GM18907 (cell line): ENCODE results near the gene GLIPR2.
A peak's percentile ranks its signal among the peaks of the same experiment; 100 is the strongest.
"Not testable (repeated sequence)": the region's sequence is repeated elsewhere in the genome, so short reads cannot be mapped to it uniquely, and the experiment has no call there.

ENCODE experiments used
- ATAC-seq: cut with Tn5 transposase; IDR thresholded peaks from one replicate; pipeline ENCODE4 v1.9.1; 2021; ENCODE audit warnings: mild to moderate bottlenecking, moderate library complexity; ENCODE audit not compliant: unreplicated experiment

Gene GLIPR2, protein sequence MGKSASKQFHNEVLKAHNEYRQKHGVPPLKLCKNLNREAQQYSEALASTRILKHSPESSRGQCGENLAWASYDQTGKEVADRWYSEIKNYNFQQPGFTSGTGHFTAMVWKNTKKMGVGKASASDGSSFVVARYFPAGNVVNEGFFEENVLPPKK

GRCh38 chr9:36136272-36136893, at the start of gene GLIPR2:
Gene GLIPR2, plus strand, starts transcription at chr9:36136733. Its CDS starts 46 bp downstream, at chr9:36136779.
- ATAC-seq: peak; percentile 92

GRCh38 chr9:36087054-36087453, 49.5 kb upstream of the GLIPR2 start:
- not testable (repeated sequence) for ATAC-seq

DNA sequence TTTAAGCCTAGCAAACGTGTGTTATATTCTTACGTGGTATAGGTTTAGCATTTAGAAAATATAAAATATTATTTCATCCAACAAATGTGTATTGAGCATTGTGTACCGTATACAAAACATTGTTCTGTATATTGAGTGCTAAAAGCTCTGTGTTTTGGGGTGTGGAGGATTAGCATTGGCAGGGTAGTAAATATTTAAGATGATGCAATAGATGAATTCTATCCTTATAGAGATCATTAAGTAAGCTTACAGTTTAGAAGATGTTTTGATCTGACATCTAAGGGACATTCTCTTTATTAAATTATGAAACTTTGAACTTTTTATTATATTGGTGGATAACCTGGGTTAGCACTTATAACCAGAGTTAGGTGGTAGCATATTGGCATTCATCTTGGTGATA, 48.5 kb upstream of the GLIPR2 start:
- ATAC-seq: no peak

DNA sequence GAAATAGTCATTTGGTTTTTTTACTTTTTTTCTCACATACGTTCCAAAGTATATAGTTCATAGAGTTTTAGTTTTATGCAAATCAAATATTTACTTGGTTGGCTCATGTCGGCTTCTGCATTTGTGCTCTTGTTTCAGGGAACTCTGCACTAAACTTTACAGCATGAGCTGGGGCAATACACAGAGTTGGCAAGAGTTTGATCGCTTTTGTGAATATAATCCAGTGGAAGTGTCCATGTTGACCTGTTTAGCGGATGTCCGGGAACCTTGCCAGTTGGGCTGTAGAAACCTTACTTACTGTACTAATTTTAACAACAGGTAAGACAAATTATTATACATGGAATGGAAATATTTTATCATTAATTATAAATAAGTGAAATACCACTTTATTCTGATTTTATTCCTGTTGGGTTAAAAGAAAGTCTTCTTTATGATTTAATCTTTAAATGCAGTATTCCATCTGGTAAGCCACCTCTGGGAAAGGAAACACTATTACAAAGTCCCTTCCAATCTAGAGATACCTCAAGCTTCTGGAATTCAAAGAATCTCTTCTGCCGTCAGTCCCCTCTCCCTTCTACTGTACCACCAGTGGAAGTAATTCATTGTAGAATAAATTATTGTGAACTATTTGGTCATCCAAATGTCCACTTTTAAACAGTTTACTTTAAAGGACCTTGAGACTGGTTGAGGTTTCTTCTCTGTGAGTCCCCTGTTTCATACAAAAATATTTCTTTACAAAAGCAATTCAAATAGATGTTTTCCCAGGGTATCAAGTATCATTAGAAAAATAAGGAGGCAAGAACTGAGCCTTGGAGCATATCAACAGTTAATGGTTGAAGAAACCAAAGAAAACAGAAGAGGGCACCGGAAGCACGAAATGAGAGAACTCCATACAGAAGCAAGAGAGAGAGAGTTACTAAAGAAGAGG, 45.2 kb upstream of the GLIPR2 start:
- ATAC-seq: no peak

- ATAC-seq: no peak
These were observed 44.5 kb upstream of the GLIPR2 start for GRCh38 chr9:36092014-36092413.

DNA sequence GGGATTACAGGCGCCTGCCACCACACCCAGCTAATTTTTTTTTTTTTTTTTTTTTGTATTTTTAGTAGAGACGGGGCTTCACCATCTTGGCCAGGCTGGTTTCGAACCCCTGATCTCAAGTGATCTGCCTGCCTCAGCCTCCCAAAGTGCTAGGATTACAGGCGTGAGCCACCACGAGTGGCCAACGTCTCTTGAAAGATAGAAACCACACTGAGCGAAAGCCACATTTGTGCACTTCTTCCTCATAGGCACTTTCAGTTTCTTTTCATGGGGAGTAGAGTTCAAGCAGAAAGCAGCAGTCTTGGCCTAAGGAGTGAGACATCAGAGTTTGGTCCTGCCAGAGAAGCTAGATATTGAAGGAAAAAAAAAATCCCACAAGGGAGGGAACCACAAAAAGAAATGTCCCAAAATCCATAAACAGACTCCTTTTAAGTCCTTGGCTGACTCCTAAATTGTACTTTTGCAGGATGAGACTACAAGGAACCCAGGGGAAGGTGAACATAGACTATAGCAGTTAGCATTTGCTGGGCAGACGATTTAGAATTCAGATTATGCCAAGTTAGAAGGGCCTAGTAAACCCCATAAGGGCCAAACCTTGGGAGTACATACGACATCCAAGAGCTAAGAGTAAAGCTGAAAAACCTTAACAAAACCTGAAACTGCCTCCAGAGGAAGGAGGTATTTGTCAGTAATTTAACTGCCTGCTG, 43.9 kb upstream of the GLIPR2 start:
- peak; percentile 90 for ATAC-seq

- ATAC-seq: no peak
These were observed 43.1 kb upstream of the GLIPR2 start for GRCh38 chr9:36093384-36093783.

- no peak for ATAC-seq
These were observed 36.8 kb upstream of the GLIPR2 start for GRCh38 chr9:36099718-36100117.

GRCh38 chr9:36100532-36100931, 36.0 kb upstream of the GLIPR2 start:
- no peak for ATAC-seq

DNA sequence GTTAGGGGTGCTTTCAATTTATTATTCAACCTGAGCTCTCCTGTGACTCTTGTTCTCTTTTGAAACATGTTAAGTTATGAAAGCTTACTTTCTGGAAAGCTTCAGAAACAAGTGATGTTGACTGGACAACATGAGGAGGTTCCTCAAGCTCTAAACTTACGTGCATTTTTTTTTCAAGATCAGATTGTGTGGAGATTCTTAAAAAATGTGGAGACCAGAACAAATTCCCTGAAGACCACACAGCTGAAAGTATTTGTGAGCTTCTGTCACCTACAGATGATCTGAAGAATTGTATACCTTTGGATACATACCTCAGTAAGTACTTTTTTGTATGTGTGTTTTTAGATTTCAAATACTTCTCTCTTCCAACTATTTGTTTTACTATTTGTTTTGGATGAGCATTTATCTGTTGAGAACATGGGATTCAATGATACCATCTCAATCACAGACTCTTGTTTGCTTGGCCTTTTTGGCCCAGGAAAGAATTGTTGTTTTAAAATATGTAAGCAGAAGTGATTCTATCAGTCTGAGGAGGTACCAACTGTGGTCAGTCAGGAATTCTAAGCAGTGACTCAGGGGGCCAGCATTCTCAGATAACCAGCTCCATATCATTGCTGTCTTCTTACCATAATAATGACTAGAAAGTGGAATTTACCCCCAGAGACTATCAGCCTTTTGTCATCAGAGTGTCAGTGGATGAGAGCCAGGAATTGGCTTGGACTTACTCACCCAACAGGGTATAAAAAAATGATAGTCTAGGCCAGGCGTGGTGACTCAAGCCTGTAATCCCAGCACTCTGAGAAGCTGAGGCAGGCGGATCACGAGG, 34.4 kb upstream of the GLIPR2 start:
- ATAC-seq: no peak

- peak; percentile 76 for ATAC-seq
These were observed 33.6 kb upstream of the GLIPR2 start for GRCh38 chr9:36102742-36103495.

DNA sequence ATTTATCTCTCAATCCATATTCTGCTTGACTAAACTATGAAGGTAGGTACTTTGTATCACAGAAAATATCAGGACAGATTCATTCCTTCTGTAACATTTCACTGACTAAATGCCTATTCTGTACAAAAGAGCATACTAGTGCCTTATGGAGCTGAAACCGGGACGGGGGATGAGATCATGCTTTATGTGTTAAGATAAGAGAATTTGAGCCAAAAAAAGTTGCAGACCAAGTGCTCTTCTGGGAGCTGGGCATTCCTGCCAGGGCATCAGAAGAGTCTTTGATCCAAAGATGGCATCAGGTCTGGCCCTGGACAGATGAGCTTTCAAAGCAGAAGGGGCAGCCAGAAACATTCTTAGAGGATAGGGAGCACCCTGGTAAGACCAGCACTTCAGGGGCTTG, 27.5 kb upstream of the GLIPR2 start:
- no peak for ATAC-seq

DNA sequence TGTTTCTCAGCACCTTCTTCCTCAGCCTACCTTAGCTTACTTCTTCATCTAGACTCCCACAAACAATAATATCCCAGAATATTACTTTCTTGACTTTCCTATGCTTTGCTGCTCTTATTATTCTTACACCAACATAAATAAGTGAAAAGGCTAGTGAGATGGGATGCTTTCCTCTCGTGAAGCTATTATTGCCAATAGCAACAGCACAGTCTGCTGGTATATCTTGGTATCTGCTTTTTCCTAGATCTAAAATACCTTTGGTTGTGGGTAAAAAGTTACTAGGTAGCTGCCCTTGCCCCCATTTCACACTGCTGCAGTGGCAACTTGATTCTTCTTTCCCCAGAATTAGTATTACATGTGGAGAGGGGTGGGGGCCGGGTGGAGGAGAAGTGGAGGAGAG, 26.1 kb upstream of the GLIPR2 start:
- no peak for ATAC-seq

- ATAC-seq: no peak
These were observed 24.0 kb upstream of the GLIPR2 start for GRCh38 chr9:36112516-36112915.

GRCh38 chr9:36113999-36114398, 22.5 kb upstream of the GLIPR2 start:
- ATAC-seq: no peak

DNA sequence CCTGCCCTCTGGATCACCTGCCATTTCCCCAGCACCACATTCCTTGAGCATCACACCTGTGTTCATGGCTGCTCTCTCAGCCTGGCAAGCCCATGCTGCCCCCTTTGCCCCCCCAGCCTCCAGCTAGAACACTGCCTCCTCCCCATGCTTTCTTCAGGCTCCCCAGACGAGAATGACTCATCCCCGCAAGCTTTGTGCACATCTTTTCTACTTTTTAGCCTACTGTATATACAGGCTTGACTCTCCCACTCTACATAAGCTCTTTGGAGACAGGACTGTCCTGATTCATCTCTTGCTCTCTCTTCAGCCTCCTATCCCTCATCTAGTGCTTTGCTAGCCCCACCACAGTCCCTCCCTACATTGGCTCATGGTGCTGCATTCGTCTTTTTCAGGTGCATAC, 19.9 kb upstream of the GLIPR2 start:
- no peak for ATAC-seq

GRCh38 chr9:36118201-36118600, 18.3 kb upstream of the GLIPR2 start:
- ATAC-seq: no peak

DNA sequence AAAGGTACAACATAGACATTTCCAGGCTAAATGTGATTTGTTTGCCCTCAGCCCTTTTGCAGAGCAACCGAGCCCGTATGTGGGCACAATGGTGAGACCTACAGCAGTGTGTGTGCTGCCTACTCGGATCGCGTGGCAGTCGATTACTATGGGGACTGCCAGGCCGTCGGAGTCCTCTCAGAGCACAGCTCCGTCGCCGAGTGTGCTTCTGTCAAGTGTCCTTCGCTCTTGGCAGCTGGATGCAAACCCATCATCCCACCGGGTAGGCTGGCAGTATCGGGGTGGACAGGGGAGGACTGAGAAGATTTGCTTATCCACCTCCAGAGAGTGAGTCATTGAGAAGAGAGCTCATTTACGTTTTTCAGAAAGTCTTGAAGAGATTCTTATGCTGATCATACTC, 17.8 kb upstream of the GLIPR2 start:
- no peak for ATAC-seq

- no peak for ATAC-seq
These were observed 17.1 kb upstream of the GLIPR2 start for GRCh38 chr9:36119476-36119875.

DNA sequence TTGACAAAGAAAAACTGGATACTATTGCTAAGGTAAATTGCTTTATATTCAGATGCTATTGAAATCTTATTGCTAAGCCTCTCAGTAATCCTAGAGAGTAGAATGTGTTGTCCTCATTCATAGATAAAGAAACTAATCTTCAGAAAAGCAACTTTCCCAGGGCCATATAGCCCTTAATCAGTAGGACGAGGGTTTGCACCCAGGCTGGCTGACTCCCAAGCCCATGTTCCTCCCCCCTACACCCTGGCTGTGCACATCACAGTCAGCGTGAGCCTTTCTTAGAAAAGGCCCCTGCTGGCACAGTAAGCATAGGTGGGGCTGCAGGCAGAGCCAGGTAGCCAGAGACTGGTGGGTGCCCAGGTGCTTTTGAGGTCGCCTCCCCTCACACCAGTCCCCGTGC, 15.8 kb upstream of the GLIPR2 start:
- ATAC-seq: no peak
